ENCODE data around the gene LAPTM5.
A peak's percentile ranks its signal among the peaks of the same experiment; 100 is the strongest.

The LAPTM5 gene

DNA sequence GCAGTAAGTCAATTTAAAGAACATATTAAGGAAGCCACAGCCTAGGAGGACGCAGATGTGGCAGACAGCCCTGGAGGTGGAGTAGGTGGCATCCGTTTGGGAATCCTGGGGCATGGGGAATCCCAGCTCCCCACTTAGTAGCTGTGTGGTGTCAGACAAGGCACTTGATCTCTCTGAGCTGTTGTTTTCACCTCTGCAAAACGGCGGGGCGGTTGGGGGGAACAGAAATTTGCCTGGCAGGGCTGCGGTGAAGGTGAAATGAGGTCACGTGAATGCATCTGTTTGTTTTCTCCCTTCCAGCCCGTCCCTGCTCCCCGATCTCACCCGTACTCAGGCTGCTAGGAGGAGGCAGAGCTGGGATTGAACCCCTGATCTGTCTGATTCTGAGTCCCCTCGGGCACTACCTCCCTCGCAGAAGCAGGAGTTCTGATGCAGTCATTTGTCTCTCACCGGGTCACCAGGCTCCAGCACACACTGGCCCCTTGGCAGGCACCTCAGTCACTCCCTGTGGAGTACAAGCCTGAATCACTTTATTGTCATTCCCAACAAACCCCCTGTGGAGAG, 2.2 kb upstream of the LAPTM5 start:
- no peak overlapping the region for H3K4me3 ChIP-seq (ENCODE audit: low read depth, low read length)
- DNase-seq (ENCODE audit: low read depth): no peak

DNA sequence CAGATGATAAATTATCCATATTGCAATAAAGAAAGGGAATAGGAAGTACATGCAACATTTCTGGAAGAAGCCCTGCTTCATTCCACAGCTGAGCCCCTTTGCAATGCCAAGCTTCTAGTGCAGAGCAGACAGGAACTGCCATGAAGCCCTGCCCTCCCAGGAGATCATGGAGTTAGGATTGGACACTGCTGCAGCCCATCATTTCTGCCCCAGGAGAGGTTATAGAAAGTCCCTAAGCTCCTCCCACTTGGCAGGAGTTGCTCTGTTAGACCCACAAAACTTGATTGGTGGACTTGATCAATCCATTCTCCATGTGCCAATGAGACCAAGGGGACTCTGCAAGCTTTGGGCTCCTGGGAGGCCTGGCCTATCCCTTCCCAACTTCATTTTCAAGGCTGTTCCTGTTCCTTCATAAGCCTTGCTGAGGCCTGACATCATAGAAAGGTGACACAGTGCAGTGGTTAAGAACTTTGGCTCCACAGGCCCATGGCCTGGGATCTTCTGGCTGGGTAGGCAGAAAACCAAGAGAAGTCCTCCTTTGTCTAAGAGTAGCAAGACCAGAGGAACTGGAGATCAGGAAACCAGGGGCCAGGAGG, 1.3 kb upstream of the LAPTM5 start:
- H3K4me3 ChIP-seq (ENCODE audit: low read depth, low read length): no peak overlapping the region
- no peak for DNase-seq (ENCODE audit: low read depth)

DNA sequence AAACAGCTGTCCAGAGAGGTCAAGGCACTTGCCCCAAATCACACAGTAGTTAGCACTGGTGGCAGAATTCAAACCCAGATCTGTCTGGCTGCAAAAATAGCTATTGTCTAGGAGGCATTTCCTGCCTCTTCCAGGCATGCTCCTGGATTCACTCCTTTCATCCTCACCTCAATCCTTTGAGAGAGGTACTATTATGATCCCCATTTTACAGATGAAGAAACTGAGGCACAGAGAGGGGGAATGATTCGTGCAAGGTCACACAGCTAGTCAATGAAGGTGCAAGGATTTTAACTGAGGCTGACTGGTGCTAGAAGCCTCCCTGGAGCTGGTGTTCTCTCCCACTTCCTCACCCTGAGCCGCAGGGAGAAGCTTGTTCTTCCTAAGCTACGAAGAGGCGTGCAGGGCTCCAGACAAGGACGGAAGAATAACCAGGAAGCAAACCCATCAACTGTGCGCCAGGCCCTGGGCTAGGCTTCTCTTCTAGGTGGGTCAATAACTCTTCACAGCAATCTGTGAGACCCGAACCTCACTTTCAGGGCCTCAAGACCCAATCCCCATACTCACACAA, 631 bp upstream of the LAPTM5 start:
- no peak for DNase-seq (ENCODE audit: low read depth)
- H3K4me3 ChIP-seq (ENCODE audit: low read depth, low read length): no peak overlapping the region

DNA sequence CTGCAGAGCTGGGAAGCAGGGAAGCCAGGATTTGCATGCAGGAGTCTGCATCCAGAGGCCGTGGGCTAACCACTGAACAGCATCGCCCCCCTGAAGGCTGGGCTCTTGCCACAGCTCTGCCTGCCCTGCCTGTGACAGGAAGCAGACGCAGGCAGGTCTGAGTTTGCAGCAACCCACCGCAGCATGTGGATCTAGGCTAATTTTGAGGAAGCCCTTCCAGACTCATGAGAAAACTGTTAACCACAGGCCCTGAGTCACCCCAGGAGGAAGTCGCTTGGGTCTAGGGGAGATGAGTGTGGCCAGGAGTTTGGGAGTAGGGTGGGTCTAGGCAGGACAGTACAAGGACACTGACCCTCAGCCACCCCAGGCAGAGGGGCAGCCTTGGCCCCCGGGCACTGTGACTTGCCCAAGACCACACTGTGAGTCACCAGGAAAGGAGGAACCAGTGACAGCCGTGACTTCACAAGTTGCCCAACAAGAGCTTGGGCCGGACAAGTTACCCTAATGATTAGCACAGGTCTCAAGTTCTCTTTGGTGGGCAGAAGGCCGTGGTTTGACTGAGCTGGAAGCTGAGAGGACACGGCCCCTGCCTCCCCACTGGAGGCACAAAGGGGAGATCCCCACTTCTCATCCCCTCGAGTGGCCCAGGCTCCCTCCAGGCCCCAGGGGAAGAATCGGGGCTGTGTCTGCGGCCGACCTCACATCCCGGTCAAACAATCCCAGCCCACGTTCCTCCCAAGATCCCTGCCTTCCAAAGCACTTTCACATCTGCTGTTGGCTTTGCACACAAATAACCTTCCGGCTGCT, 826 bp downstream of the LAPTM5 start:
- no peak overlapping the region for H3K4me3 ChIP-seq (ENCODE audit: low read depth, low read length)
- peak; percentile 57 for DNase-seq (ENCODE audit: low read depth)

DNA sequence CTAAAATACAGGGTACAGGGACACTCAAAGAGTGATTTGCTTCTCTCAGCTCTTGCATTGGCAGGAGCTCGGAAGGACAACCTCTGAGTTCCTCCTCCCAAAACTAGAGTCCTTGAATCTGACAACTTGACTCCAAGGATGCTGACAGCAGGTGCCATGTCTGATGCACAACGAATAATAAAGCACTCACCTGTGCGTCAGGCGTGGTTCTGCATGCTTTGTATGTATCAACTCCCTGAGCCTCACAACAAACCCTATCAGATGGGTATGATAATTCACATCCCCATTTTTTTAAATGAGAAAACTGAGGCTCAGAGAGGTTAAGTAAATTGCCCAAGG, 1.4 kb downstream of the LAPTM5 start:
- no peak for DNase-seq (ENCODE audit: low read depth)
- H3K4me3 ChIP-seq (ENCODE audit: low read depth, low read length): no peak overlapping the region

DNA sequence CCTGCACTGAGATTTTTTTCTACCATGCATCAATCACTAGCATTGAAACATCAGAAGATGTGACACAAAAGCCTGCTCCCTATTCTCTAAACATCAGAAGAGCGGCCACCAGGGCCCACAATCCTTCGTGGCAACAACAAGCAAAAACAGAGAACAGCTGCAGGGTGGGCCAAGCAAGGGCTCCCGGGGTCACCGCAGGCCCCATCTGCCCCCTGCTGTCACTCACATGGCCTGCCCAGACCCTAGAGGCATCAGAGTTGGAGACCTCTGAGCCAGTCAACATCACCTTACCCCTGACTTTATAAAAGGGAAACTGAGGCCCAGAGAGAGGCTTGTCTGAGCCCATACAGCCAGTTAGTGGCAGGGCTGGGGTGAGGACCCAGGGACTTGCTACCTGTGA, 1.8 kb downstream of the LAPTM5 start:
- no peak for DNase-seq (ENCODE audit: low read depth)
- H3K4me3 ChIP-seq (ENCODE audit: low read depth, low read length): no peak overlapping the region

DNA sequence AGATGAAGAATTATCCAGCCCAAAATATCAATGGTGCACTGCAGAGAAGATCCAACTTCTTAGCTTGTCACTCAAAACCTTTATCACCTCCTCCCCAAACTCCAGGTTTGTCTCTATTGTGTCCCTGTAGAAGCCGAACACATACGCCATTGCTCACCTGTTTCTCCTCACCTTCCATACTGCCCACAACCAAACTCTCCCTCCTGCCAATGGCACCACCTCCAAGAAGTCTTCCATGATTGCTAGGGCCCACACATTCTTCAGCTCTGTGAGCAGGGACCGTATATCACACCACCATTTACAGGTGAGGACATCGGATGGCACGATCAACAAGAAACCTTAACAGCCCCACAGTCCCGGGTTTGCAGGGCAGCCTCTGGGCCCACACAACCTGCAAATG, 2.2 kb downstream of the LAPTM5 start:
- no peak overlapping the region for H3K4me3 ChIP-seq (ENCODE audit: low read depth, low read length)
- no peak for DNase-seq (ENCODE audit: low read depth)

DNA sequence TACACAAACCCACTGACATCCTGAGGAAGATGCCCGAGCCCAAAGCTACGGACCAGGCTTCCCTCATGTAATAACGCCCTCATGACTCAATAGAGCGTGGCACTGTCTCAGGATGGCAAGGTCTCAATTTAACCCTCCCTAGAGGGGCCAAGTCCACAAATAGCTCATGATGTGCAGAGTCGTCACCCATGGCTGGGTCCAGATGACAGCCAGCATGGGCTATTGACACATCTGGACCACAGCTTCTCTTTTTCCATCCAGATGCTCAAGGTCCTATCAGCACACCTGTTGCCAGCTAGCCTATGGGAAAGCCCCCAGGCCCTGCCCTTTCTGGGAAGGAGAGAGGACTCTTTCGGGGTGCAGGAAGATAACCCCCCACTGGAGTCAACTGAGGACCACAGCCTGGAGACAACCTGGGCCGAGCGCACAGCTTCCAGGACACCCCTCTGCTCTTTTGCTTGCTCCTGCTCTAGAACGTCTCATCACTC, 2.8 kb downstream of the LAPTM5 start:
- DNase-seq (ENCODE audit: low read depth): no peak
- H3K4me3 ChIP-seq (ENCODE audit: low read depth, low read length): no peak overlapping the region

DNA sequence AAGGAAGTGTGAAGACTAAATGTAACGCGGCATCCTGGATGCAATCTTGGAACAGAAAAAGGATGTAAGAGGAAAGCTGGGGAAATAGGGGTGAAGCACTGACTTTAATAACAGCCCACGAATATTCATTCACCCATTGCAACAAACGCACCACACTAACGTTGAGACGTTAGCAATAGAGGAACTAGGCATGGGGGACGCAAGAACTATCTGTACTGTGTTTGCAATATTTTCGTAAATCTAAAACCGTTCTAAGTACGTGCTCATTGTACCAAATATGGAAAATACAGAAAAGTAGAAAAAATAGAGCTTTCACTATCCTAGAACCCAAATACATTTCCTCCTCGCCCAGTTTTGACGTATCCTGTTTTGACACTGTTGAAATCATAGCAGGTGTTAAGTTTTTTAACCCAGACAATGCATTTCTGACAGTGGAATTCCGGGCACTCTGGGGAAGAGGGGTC, 3.9 kb downstream of the LAPTM5 start:
- no peak overlapping the region for H3K4me3 ChIP-seq (ENCODE audit: low read depth, low read length)
- no peak for DNase-seq (ENCODE audit: low read depth)

DNA sequence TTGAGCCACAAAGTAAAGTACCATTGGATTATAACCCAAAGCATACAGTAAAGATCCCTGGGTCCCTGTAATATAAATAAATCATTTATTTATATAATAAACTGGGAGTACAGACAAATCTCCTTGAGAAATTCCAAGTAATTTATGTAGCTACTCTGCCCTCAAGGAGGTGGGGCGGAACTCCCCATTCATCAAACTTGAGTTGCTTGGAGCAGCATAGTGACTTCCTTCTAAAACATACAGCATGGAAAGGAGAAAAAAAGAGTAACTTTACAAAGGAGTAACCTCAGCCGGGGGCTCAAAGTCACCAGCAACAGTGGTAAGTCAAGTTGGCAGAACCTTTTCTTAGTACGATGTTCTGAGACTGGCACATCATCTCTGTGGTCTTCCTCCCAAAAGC, 4.5 kb downstream of the LAPTM5 start:
- H3K4me3 ChIP-seq (ENCODE audit: low read depth, low read length): no peak overlapping the region
- DNase-seq (ENCODE audit: low read depth): no peak

DNA sequence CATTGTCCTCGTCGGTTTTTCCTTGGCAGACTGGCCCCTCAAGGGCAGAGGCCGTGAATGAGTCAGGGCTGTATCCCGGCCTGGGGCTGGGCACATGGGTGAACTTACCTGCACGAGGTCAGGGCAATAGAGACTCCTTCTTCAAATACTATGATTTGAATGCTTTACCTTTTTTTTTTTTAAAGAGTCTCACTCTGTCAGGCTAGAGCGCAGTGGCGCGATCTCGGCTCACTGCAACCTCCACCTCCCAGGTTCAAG, 5.0 kb downstream of the LAPTM5 start:
- no peak for DNase-seq (ENCODE audit: low read depth)

DNA sequence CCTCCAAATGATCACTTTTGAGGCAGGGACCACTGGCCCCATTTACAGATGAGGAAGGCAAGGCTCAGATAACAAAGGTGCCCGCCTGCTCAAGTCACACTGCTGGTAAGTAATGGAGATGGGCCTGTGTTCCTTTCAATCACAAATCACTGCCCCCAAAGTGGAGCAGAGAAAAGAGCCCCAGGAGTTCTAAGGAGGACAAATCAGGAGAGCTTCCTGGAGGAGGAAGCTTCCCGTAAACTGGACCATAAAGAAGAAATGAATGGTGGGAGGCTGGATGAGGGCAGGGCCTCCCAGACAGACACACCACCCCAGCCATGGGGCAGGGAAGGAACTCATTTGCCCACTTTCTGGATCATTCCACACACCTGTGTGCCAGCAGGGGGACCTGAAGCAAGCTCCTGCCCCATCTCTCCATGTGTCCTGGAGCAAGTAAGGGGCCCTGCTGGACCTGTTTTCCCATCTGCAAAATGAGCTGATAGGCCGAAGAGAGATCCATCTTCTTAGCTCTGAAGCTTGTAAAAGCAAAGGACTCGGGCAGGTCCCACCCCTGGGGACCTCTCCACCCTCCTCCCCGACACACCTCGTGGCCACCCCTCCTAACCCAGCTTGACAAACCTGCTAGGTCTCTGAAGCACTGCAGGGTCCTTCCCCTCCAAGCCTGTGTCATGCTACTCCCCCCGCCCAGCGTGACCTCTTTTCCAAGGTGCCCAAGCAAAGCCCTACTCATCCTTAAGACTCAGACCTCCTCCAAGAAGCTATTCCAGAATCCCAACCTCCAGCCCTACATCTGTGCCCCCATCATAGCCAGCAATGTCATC, 5.5 kb downstream of the LAPTM5 start:
- DNase-seq (ENCODE audit: low read depth): no peak
- H3K4me3 ChIP-seq (ENCODE audit: low read depth, low read length): no peak overlapping the region

More for the DNA sequence above, 5.0 kb downstream of the LAPTM5 start:
- H3K4me3 ChIP-seq (ENCODE audit: low read depth, low read length): no peak overlapping the region

DNA sequence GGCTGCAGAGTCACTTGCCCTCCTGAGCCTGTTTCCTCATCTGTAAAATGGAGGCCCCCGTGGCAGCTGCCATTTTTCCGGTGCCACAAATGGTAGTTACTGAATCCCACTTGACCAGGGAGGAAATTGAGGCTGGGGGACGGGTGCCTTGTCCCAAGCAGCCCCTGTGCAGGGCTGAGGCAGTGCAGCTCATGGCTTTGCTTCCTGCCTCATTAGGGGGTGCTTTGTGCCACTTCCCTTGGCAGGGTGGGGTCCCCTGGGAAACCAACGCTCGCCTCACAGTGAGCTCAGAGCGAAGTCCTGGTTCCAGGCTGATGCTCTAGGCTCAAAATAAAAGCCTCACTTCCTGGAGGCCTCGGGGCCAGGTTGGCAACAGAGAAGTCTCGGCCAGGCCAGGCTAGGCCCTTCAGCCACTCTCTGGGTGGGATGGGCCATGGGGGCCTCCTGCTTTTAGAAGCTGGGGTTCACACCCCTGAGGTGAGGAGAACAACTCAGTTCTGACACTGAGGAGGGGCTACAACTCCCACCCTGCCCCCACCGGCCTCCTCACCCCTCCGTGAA, 6.8 kb downstream of the LAPTM5 start:
- no peak for DNase-seq (ENCODE audit: low read depth)

DNA sequence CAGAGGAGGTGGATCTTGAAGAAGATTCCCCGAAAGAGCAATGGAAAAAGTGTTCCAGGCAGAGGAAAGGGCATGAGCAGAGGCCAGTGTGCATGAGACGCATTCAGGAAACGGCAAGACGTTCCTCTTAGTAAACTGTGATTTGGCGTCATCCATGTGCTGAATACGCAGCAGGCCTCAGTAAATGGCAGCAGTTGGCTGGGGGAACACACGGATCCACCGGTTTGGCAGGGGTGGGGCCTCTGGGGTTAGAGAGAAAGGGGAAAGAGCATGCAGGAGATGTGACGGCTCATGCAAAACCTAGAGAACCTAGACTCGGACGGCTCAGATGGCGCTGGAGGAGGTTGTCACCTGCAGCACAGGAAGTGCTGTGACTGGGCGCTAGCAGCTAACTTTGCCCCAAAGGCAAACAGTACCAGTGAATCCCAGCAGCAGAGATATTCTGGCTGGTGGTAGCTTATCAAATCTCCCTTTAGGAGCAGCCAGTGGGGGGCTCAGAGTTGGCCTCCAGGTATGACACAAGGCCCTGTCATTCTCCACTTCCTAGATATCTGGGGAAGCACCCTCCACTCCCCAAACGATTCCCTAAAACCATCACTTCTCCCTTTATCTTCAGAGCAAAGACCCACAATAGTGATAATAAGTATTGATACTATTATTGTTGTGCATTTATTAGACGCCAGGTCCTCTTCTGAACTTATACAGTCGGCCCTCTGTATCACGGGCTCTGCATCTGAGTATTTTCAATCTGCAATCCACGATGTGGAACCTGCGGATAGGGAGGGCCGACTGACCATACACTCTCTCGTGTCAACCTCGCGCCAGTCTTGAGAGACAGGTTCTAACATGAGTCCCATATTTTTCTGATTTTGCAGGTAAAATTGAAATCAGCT, 7.6 kb downstream of the LAPTM5 start:
- DNase-seq (ENCODE audit: low read depth): no peak

More for the DNA sequence above, 6.8 kb downstream of the LAPTM5 start:
- H3K4me3 ChIP-seq (ENCODE audit: low read depth, low read length): no peak overlapping the region

DNA sequence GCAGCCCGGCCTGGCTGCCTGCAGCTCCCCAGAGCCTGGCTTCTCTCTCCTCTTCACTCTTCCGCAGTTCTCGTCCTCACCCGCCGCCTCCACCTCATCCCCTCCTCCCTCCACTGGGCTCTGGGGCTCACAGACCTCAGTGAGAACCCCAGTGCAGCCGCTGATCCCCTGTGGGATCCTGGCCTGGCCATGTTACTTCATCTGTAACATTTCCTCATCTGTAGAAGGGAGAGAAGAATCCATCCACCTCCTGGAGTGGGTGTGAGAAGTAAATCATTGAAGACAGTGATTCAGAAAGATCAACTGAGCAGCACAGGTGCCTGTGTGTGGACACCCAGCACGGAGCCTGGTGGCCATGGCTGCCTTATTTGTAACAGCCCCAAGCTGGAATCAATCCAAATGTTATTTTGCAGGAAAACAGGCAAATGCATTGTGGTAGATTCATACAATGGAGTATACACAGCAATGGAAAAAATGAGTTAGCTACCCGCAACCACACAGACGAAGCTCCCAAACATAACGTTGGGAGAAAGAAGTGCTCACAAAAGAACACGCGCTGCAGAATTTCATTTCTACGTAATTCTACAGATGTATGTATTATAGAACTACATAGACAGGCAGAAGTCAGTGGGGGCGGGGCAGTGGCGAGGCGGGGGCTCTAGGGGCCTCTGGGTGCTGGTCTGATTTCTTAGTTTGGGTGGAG, 8.7 kb downstream of the LAPTM5 start:
- DNase-seq (ENCODE audit: low read depth): no peak
- H3K4me3 ChIP-seq (ENCODE audit: low read depth, low read length): no peak overlapping the region

More for the DNA sequence above, 7.6 kb downstream of the LAPTM5 start:
- no peak overlapping the region for H3K4me3 ChIP-seq (ENCODE audit: low read depth, low read length)

DNA sequence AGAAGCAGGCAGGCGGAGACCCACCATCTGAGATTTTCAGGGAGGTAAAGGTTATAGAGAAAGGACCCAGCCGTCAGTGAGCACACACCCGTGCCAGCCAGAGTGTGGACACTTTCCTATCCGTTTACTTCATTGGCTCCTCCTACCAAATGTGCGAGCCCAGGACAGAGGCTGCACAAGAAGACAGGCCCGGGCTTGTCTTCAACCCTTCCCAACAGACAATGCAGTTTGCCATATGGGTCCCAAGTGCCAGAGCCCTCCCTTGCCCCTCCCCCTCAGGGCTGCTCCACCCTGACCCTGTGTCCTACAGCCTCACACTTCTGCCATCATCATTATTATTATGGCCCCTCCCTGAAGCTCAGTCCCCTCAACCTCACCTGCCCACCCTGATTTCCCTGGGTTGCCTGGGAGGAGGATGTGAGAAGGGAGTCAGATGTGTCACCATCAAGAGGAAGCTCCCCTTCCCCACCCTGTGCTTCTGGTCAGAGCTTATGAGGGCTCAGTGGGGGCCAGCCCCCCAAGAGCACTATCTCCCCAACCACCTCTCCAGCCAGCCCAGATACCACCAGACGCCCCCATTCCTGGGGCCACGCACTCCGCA, 9.4 kb downstream of the LAPTM5 start:
- no peak overlapping the region for H3K4me3 ChIP-seq (ENCODE audit: low read depth, low read length)

More for the DNA sequence above, 9.4 kb downstream of the LAPTM5 start:
- no peak for DNase-seq (ENCODE audit: low read depth)
